Stomach (tissue), 9 donors: ENCODE data around the gene POU5F1. TPM values are rescaled to one million over a fixed set of nuclear protein-coding genes. Genes with fewer than 3 reads are reported as not detected.
A peak's percentile ranks its signal among the peaks of the same experiment; 100 is the strongest.

Source experiments
- DNase-seq, 2 donors: peaks; one replicate each; pipeline versions ENCODE4 v3.0.0 to v3.0.0-alpha.2; 2013 to 2019
- H3K27ac ChIP-seq, 5 donors: fragments of 200-600 bp in 4 of 5; sonication (generic) in 4 of 5; one replicate each; pipeline ENCODE4 v1.5.1; 2013 to 2019; ENCODE audit warnings: mild to moderate bottlenecking in 1 of 5, moderate library complexity in 1 of 5
- H3K27me3 ChIP-seq, 3 donors: fragments of 200-600 bp; sonication (generic); one replicate each; pipeline ENCODE4 v1.5.1; 2017 to 2019; ENCODE audit warnings: mixed run types in 1 of 3
- H3K36me3 ChIP-seq, 4 donors: fragments of 200-600 bp; sonication (generic); 1 replicate in 3 of 4; 2 replicates in 1 of 4; pipeline ENCODE4 v1.5.1; 2016 to 2019
- H3K4me1 ChIP-seq, 4 donors: fragments of 200-600 bp; sonication (generic); one replicate each; pipeline ENCODE4 v1.5.1; 2016 to 2019
- H3K4me3 ChIP-seq, 4 donors: fragments of 200-600 bp; sonication (generic) in 3 of 4; one replicate each; pipeline ENCODE4 v1.5.1; 2016 to 2019; ENCODE audit warnings: mild to moderate bottlenecking in 1 of 4
- H3K9me3 ChIP-seq, 4 donors: fragments of 200-600 bp; sonication (generic); one replicate each; pipeline ENCODE4 v1.5.1; 2016 to 2019
- CTCF ChIP-seq, 7 experiments: fragments of 450-650 bp in 4 of 7; fragments of 200-600 bp in 3 of 7; sonication (generic) in 3 of 7; IDR thresholded peaks; one replicate each; pipeline ENCODE4 v1.5.1; 2016 to 2019; ENCODE audit warnings: antibody characterized with exemption in 7 of 7, control low read depth in 2 of 7, mild to moderate bottlenecking in 1 of 7
- EP300 ChIP-seq: sonication (generic); formaldehyde crosslinking; IDR thresholded peaks from one replicate; pipeline ENCODE4 v1.6.1; 2017; ENCODE audit warnings: antibody characterized with exemption
- POLR2A ChIP-seq, 4 donors: fragments of 450-650 bp; IDR thresholded peaks; one replicate each; pipeline ENCODE4 v1.6.1; 2016; ENCODE audit warnings: antibody characterized with exemption in 4 of 4, control low read depth in 2 of 4, mild to moderate bottlenecking in 1 of 4, moderate library complexity in 1 of 4
- POLR2AphosphoS5 ChIP-seq, 3 donors: sonication (generic); formaldehyde crosslinking; IDR thresholded peaks; one replicate each; pipeline ENCODE4 v1.6.1; 2016; ENCODE audit warnings: antibody characterized with exemption in 3 of 3
- WGBS, 5 donors: extraction: QIAGEN DNeasy Blood & Tissue Kit in 3 of 5; methylation state at CpG; one replicate each; pipeline versions ENCODE4 v1.1.5 to v1.1.7; 2013 to 2018; 5-methylcytosine and 5-hydroxymethylcytosine counted together
- intact Hi-C: fragments of 100-400 bp; cut with DNase I; formaldehyde crosslinking; loops from one replicate; pipeline ENCODE4 v1.15.1; 2023; ENCODE audit warnings: low total_unique reads
- polyA plus RNA-seq, 3 donors: library from polyadenylated mRNA; stranded (reverse); fragments of 200-250 nt; gene quantifications; one replicate each; pipeline ENCODE4 v1.2.3, GENCODE V29; 2013
- total RNA-seq, 5 donors: library from RNA; depleted of rRNA; stranded (reverse); fragments of >200 nt; gene quantifications; one replicate each; pipeline versions ENCODE4 v1.1.0 to v1.2.3, GENCODE V29; 2014 to 2016
- donor health status: healthy with polysubstance abuse.
- donor health status: Bipolar disorder and iron deficiency.
- donor health status: healthy.

The POU5F1 gene
- total and polyA plus RNA-seq, 8 donors: 2.6 to 155 (median 47.5) TPM; not detected in 1

- peaks cover 0 to 46% (median 36%) of the 10 kb centered on the region in 4 donors for H3K36me3 ChIP-seq
- no peak for TF ChIP-seq POLR2A (IDR thresholded peaks at IDR 0.05)
- TF ChIP-seq POLR2AphosphoS5 (IDR thresholded peaks at IDR 0.05): peak in 1 of 3 donors; percentile 3
- no peak for TF ChIP-seq EP300
- TF ChIP-seq CTCF (IDR thresholded peaks at IDR 0.05): no peak
- peak; percentile 65 to 69 for DNase-seq
- no peak overlapping the region for H3K4me3 ChIP-seq
- H3K27ac ChIP-seq: peak overlapping the region in 1 of 5 donors; percentile 8
- intact Hi-C loops: no loop called here
- H3K4me1 ChIP-seq: peaks cover 8 to 26% (median 12%) of the 10 kb centered on the region in 4 donors
- H3K9me3 ChIP-seq: no peaks in the 10 kb centered on the region
- H3K27me3 ChIP-seq: no peaks in the 10 kb centered on the region
Measured at GRCh38 chr6:31163922-31164321, 6.6 kb downstream of the POU5F1 start.

GRCh38 chr6:31162463-31163165 is 7.9 kb downstream of the POU5F1 start:
- TF ChIP-seq EP300 (no peak), POLR2A (IDR thresholded peaks at IDR 0.05) (no peak), POLR2AphosphoS5 (IDR thresholded peaks at IDR 0.05) (no peak), CTCF (IDR thresholded peaks at IDR 0.05) (no peak)
- peaks cover 12 to 33% (median 16%) of the 10 kb centered on the region in 4 donors for H3K4me1 ChIP-seq
- intact Hi-C loops: no loop called here
- no peaks in the 10 kb centered on the region for H3K9me3 ChIP-seq
- WGBS, 5 donors: 82 to 92% (median 88%) methylated on average over 10 to 13 of the region's 13 CpGs
- peaks cover 0 to 46% (median 35%) of the 10 kb centered on the region in 4 donors for H3K36me3 ChIP-seq
- no peak overlapping the region for H3K4me3 ChIP-seq
- H3K27ac ChIP-seq: no peak overlapping the region
- H3K27me3 ChIP-seq: no peaks in the 10 kb centered on the region
- no peak for DNase-seq

- peaks cover 18 to 44% (median 23%) of the 10 kb centered on the region in 4 donors for H3K4me1 ChIP-seq
- DNase-seq: no peak
- TF ChIP-seq EP300 (no peak), POLR2A (IDR thresholded peaks at IDR 0.05) (no peak), POLR2AphosphoS5 (IDR thresholded peaks at IDR 0.05) (no peak), CTCF (IDR thresholded peaks at IDR 0.05) (no peak)
- H3K27me3 ChIP-seq: no peaks in the 10 kb centered on the region
- intact Hi-C loops: no loop called here
- 83 to 93% (median 90%) methylated on average over 19 of the region's 19 CpGs for WGBS, 5 donors
- no peak overlapping the region for H3K4me3 ChIP-seq
- no peaks in the 10 kb centered on the region for H3K9me3 ChIP-seq
- no peak overlapping the region for H3K27ac ChIP-seq
- H3K36me3 ChIP-seq: peaks cover 0 to 48% (median 35%) of the 10 kb centered on the region in 4 donors
Measured at GRCh38 chr6:31161216-31162126, 9.0 kb downstream of the POU5F1 start.
